ENCODE measurements around the gene TBX3. TPM values are rescaled to one million over a fixed set of nuclear protein-coding genes. Genes with fewer than 3 reads are reported as not detected.

Gene TBX3
- polyA plus RNA-seq, 1 donor = 78.6 TPM

GRCh38 chr12:114636723-114637480, 47.1 kb downstream of the TBX3 start:
- DNase-seq = no peak

- DNase-seq = no peak
Observed at GRCh38 chr12:114631242-114631641, 52.7 kb downstream of the TBX3 start.

GRCh38 chr12:114628199-114628598, 55.8 kb downstream of the TBX3 start:
- DNase-seq = no peak

GRCh38 chr12:114627393-114627792, 56.6 kb downstream of the TBX3 start:
- no peak for DNase-seq

- peak; percentile 24 for DNase-seq
Observed at GRCh38 chr12:114625294-114625851, 58.6 kb downstream of the TBX3 start.

GRCh38 chr12:114623737-114624136, 60.2 kb downstream of the TBX3 start:
- no peak for DNase-seq
